ENCODE results near the gene CDPF1. TPM values are rescaled to one million over a fixed set of nuclear protein-coding genes. Genes with fewer than 3 reads are reported as not detected.
A peak's percentile ranks its signal among the peaks of the same experiment; 100 is the strongest.
"Not testable (repeated sequence)": the region's sequence is repeated elsewhere in the genome, so short reads cannot be mapped to it uniquely, and the experiment has no call there.

The CDPF1 gene
- total and polyA plus RNA-seq, 7 donors = 5.3 to 17.8 (median 9.1) TPM

- Histone ChIP-seq H3K4me3 (no peak overlapping the region), H3K27me3 (ENCODE audit: insufficient read depth in 3 of 3, low read length in 2 of 3) (no peaks in the 10 kb centered on the region), H3K27ac (no peak overlapping the region), H3K36me3 (ENCODE audit: insufficient read depth in 1 of 2, low read depth in 1 of 2) (peaks cover 3 to 71% of the 10 kb centered on the region in 2 donors), H3K4me1 (peaks cover 19% of the 10 kb centered on the region), H3K9me3 (no peaks in the 10 kb centered on the region)
- ATAC-seq = no peak
- WGBS, 3 donors = 90 to 91% (median 91%) methylated on average over 12 of the region's 12 CpGs
- intact Hi-C loops (cut with DNase I) = no loop called here
- DNase-seq = peak in 1 of 2 donors; percentile 47
- no peak for TF ChIP-seq CTCF (IDR thresholded peaks at IDR 0.05)
Measured at GRCh38 chr22:46272762-46273431, 22.8 kb upstream of the CDPF1 start.

GRCh38 chr22:46272196-46272595, 22.1 kb upstream of the CDPF1 start:
- Histone ChIP-seq H3K4me3 (no peak overlapping the region), H3K36me3 (ENCODE audit: insufficient read depth in 1 of 2, low read depth in 1 of 2) (peaks cover 3 to 64% of the 10 kb centered on the region in 2 donors), H3K4me1 (peaks cover 21% of the 10 kb centered on the region), H3K27ac (no peak overlapping the region), H3K9me3 (no peaks in the 10 kb centered on the region), H3K27me3 (ENCODE audit: insufficient read depth in 3 of 3, low read length in 2 of 3) (no peaks in the 10 kb centered on the region)
- WGBS, 3 donors = 91 to 97% (median 92%) methylated on average over 8 of the region's 8 CpGs
- TF ChIP-seq CTCF (IDR thresholded peaks at IDR 0.05) = no peak
- intact Hi-C loops (cut with DNase I) = no loop called here
- DNase-seq (peak in 1 of 2 donors; percentile 6), ATAC-seq (no peak)

- peak in 1 of 2 donors; percentile 3 for DNase-seq
- peak overlapping the region; percentile 84 for H3K27ac ChIP-seq
- H3K4me3 ChIP-seq = peak overlapping the region; percentile 77
- H3K9me3 ChIP-seq = no peaks in the 10 kb centered on the region
- TF ChIP-seq CTCF (IDR thresholded peaks at IDR 0.05) = no peak
- WGBS, 3 donors = 65 to 68% (median 65%) methylated on average over 11 of the region's 11 CpGs
- no peaks in the 10 kb centered on the region for H3K27me3 ChIP-seq (ENCODE audit: insufficient read depth in 3 of 3, low read length in 2 of 3)
- peaks cover 0 to 38% of the 10 kb centered on the region in 2 donors for H3K36me3 ChIP-seq (ENCODE audit: insufficient read depth in 1 of 2, low read depth in 1 of 2)
- ATAC-seq = no peak
- peaks cover 29% of the 10 kb centered on the region for H3K4me1 ChIP-seq
- intact Hi-C loops (cut with DNase I) = no loop called here
Measured at GRCh38 chr22:46269564-46269963, 19.5 kb upstream of the CDPF1 start.

- peak; percentile 96 to 98 (median 98) for ATAC-seq
- intact Hi-C loops (cut with DNase I) = no loop called here
- peak within 1 kb of the TSS; percentile 84 for H3K27ac ChIP-seq
Measured at GRCh38 chr22:46267431-46268279, 17.6 kb upstream of the CDPF1 start, which contains the start of gene TTC38. TTC38 (plus strand) TSS chr22:46268008; CDS start chr22:46268040, 32 bp downstream.

GRCh38 chr22:46265627-46266026, 15.5 kb upstream of the CDPF1 start:
- intact Hi-C loops (cut with DNase I); ATAC-seq; H3K4me3 ChIP-seq; H3K9me3 ChIP-seq; H3K27me3 ChIP-seq (ENCODE audit: insufficient read depth in 3 of 3, low read length in 2 of 3); H3K27ac ChIP-seq; H3K36me3 ChIP-seq (ENCODE audit: insufficient read depth in 1 of 2, low read depth in 1 of 2): not testable (repeated sequence)
- WGBS, 3 donors = 78 to 83% (median 81%) methylated on average over 4 of the region's 4 CpGs
- peak in 1 of 2 donors; percentile 11 for DNase-seq
- peaks cover 29% of the 10 kb centered on the region for H3K4me1 ChIP-seq

More at GRCh38 chr22:46267431-46268279, 17.6 kb upstream of the CDPF1 start, which contains the start of gene TTC38:
- 0 to 2% (median 1%) methylated on average over 49 to 74 of the region's 74 CpGs for WGBS, 3 donors
- peaks cover 29% of the 10 kb centered on the region for H3K4me1 ChIP-seq
- peak; percentile 97 to 98 for DNase-seq
- H3K4me3 ChIP-seq = peak within 1 kb of the TSS; percentile 77
- no peaks in the 10 kb centered on the region for H3K9me3 ChIP-seq
- H3K27me3 ChIP-seq (ENCODE audit: insufficient read depth in 3 of 3, low read length in 2 of 3) = no peaks in the 10 kb centered on the region
- no peak for TF ChIP-seq CTCF (IDR thresholded peaks at IDR 0.05)
- peaks cover 0 to 19% of the 10 kb centered on the region in 2 donors for H3K36me3 ChIP-seq (ENCODE audit: insufficient read depth in 1 of 2, low read depth in 1 of 2)

GRCh38 chr22:46264520-46264919, 14.4 kb upstream of the CDPF1 start:
- WGBS, 3 donors = 93 to 98% (median 98%) methylated on average over 5 to 6 of the region's 6 CpGs
- peaks cover 25% of the 10 kb centered on the region for H3K4me1 ChIP-seq
- H3K36me3 ChIP-seq (ENCODE audit: insufficient read depth in 1 of 2, low read depth in 1 of 2); ATAC-seq; DNase-seq; H3K27ac ChIP-seq; intact Hi-C loops (cut with DNase I); H3K4me3 ChIP-seq; H3K27me3 ChIP-seq (ENCODE audit: insufficient read depth in 3 of 3, low read length in 2 of 3); H3K9me3 ChIP-seq: not testable (repeated sequence)

Data from psoas muscle (tissue), 8 donors.